Stimulated activated effector memory CD8-positive, alpha-beta T cell treated with anti-CD3 and anti-CD28 coated beads, Interleukin-12 subunit alpha, Interleukin-12 subunit beta, amount 100 ng/mL, for 72 hours (primary cell): ENCODE results near the gene CMKLR1.

Experiments
- ATAC-seq: fragments of 150-1000 bp; cut with Tn5 transposase; 2 replicates; pipeline ENCODE4 v1.10.0; 2021
- DNase-seq, 2 donors: peaks; one replicate each; pipeline ENCODE4 v3.0.0; 2021 to 2022; ENCODE audit warnings: low spot score in 2 of 2
- H3K27ac Mint-ChIP-seq: one replicate; pipeline ENCODE4 v1.8.0; 2022; ENCODE audit warnings: mild to moderate bottlenecking, mixed read lengths
- H3K36me3 Mint-ChIP-seq: one replicate; pipeline ENCODE4 v1.8.0; 2022; ENCODE audit warnings: mild to moderate bottlenecking, mixed read lengths
- H3K4me1 Mint-ChIP-seq: one replicate; pipeline ENCODE4 v1.8.0; 2022; ENCODE audit warnings: mixed read lengths
- H3K4me3 Mint-ChIP-seq: one replicate; pipeline ENCODE4 v1.8.0; 2022; ENCODE audit warnings: mild to moderate bottlenecking, mixed read lengths
- H3K9me3 Mint-ChIP-seq: one replicate; pipeline ENCODE4 v1.8.0; 2022; ENCODE audit warnings: mixed read lengths

Gene CMKLR1

DNA sequence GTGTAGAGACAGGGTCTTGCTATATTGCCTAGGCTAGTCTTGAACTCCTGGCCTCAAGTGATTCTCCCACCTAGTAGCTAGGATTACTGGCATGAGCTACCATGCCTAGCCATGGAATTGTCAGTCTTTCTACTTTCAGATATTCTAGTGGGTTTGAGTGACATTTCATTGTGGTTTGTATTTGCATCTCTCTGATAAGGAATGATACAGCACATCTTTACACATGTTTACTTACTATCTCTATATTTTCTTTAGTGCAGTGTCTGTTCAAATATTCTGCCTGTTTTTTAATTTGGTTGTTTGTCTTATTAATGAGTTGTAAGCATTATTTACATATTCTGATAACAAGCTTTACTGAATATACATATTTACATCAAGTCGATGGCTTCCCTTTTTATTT, 73.6 kb downstream of the CMKLR1 start:
- Mint-ChIP-seq H3K36me3 (no peaks in the 10 kb centered on the region), H3K9me3 (peaks cover 7% of the 10 kb centered on the region), H3K27ac (no peak overlapping the region), H3K4me1 (no peaks in the 10 kb centered on the region), H3K4me3 (no peak overlapping the region)
- DNase-seq, result no peak
- ATAC-seq, result no peak

DNA sequence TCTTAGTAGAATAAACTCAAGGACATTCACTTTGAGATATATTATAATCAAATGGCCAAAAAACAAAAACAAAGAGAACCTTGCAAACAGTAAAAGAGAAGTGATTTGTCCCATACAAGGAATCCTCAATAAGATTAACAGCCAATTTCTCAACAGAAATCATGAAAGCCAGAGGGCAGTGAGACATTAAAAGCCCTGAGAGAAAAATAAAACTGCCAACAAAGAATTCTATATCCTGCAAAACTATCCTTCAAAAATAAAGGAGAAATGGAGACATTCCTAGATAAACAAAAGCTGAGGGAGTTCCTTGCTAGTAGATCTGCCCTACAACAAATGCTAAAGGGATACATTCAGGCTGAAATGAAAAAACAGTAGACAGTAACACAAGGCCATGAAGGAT, 78.1 kb downstream of the CMKLR1 start:
- H3K4me3 Mint-ChIP-seq, result no peak overlapping the region
- H3K4me1 Mint-ChIP-seq, result no peaks in the 10 kb centered on the region
- H3K27ac Mint-ChIP-seq, result no peak overlapping the region
- DNase-seq (no peak), ATAC-seq (no peak)
- H3K36me3 Mint-ChIP-seq, result no peaks in the 10 kb centered on the region
- H3K9me3 Mint-ChIP-seq, result peaks cover 9% of the 10 kb centered on the region

DNA sequence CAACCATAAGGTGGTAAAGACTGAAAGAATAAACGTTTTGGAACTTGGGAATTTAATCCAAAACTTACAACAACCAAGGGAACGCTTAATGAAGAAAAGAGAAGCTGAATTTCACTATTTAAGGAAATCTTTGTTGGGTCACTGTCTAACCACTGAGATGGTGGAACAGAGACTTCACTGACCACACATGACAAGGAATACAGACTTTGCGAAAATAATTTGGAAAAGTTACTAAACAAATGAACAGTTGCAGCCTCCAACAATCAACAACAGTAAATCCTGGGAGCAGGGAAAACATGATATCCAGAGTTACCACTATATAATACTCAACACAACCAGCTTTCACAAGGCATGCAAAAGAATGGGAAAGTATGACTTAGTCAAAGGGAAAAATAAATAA, 79.1 kb downstream of the CMKLR1 start:
- DNase-seq, result no peak
- ATAC-seq, result no peak
- Mint-ChIP-seq H3K9me3 (peaks cover 9% of the 10 kb centered on the region), H3K36me3 (no peaks in the 10 kb centered on the region), H3K4me1 (no peaks in the 10 kb centered on the region), H3K4me3 (no peak overlapping the region), H3K27ac (no peak overlapping the region)

DNA sequence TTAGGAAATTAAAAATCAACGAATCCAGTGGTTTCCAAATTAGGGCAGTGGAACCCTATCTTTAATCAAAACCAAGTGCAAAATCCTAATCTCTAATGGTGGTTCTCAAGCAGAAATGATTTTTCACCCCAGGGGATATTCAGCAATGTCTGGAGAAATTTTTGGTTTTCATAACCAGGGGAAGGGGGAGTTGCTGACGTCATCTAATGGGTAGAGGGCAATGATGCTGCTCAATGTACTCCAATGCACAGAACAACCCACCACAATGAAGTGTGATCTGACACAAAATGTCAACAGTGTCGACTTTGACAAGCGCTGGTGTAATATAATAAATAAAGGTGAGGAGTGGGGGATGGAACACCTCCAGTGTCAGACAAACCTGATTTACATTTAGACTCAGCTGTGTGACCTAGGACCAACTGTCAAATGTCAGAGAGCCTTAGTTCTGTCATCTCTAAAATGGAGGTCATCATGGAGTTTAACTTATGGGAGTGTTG, 81.5 kb downstream of the CMKLR1 start:
- Mint-ChIP-seq H3K4me3 (no peak overlapping the region), H3K4me1 (peaks cover 6% of the 10 kb centered on the region), H3K9me3 (peaks cover 9% of the 10 kb centered on the region), H3K27ac (no peak overlapping the region), H3K36me3 (no peaks in the 10 kb centered on the region)
- ATAC-seq, result no peak
- no peak for DNase-seq

DNA sequence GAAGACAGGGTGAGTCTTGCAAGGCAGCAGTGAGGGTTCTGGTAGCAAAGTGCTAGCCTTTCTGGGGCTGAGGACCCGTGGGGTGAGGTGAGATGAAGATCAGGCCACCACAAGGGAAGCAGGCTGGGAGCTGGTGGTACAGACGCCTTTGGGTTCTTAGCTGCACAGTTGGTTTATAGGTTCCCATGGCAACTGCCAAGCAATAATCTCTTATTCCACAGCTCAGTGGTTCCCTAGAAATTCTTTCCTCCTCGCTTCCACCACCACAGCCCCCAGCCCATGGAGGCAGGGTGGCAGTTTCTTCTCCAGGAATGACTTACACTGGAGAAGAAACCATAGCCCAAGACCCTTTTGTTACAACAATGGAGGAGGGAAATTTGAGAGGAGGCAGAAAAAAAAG, 82.1 kb downstream of the CMKLR1 start:
- Mint-ChIP-seq H3K4me3 (no peak overlapping the region), H3K4me1 (peaks cover 6% of the 10 kb centered on the region), H3K27ac (no peak overlapping the region), H3K36me3 (no peaks in the 10 kb centered on the region), H3K9me3 (peaks cover 9% of the 10 kb centered on the region)
- ATAC-seq (no peak), DNase-seq (no peak)

DNA sequence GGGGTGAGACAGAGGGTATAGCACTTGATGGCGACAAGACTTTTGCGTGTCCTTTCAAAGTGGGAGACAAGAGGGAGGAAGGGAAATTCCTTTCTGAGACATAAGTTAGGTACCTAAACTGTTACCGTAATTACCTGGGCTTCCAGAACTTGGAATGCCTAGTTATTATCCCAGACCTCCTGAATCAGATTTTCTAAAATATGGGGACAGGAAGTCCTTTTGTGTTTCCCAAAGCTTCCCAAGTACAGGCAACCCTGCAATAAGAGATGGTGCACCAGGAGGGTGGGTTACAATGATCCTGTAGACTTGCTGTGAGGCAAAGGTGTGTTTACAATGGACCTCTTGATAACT, 83.9 kb downstream of the CMKLR1 start:
- Mint-ChIP-seq H3K36me3 (no peaks in the 10 kb centered on the region), H3K4me3 (no peak overlapping the region), H3K9me3 (no peaks in the 10 kb centered on the region), H3K27ac (no peak overlapping the region), H3K4me1 (peaks cover 6% of the 10 kb centered on the region)
- ATAC-seq, result no peak
- DNase-seq, result no peak

DNA sequence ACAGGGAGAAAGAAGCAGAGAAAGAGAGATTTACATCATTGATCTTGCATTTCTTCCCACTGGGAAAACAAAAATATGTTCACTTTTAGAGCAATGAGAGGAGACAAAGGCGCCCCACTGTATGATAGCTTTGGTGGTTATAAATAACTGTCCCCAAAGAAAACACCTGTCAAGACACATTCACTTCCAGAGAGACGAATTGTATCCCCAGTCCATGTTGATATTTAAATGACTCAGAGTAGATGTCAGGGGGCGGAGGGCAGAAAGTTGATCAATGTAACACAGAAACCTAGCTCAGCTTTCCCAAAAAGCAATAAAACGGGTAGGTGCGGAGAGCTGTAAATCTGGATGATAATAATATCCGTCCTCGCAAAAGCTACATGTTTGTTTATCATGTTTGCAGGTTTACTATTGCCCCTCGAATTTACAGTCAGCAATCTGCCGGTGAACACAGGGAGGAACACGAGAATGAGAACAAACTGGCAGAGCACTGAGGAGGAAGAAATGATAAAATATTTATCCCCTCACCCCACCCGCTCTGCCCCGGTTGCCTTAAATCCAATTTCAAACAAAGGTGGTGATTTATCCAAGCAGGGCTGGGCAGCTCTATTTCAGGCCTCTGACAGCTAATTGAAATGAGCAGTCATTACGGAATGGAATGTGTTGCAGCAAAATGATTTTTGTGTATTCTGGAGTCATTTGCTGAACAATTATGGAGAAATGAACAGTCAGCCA, 84.4 kb downstream of the CMKLR1 start:
- H3K36me3 Mint-ChIP-seq, result no peaks in the 10 kb centered on the region
- DNase-seq, result no peak
- no peaks in the 10 kb centered on the region for H3K9me3 Mint-ChIP-seq
- H3K27ac Mint-ChIP-seq, result no peak overlapping the region
- peaks cover 6% of the 10 kb centered on the region for H3K4me1 Mint-ChIP-seq
- ATAC-seq, result no peak
- H3K4me3 Mint-ChIP-seq, result no peak overlapping the region

DNA sequence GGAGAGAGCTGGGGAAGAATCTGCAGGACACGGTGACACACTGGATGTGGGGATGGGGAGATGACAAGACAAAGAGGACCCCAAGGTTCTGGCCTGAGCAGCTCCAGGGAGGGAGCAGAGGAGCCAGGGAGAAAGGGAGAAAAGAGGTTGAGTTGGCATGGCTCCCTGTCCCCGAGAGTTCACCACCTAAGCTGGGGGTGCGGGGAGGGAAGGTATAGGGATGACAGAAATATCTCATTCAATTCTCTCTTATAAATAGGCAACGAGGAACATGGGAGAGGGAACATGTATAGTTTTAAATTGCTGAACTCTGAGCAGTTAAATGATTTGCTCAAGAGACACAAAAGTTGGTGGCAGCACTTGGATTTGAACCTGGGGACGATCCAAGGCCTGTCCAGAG, 85.1 kb downstream of the CMKLR1 start:
- no peak overlapping the region for H3K27ac Mint-ChIP-seq
- no peaks in the 10 kb centered on the region for H3K36me3 Mint-ChIP-seq
- H3K4me3 Mint-ChIP-seq, result no peak overlapping the region
- peaks cover 6% of the 10 kb centered on the region for H3K4me1 Mint-ChIP-seq
- H3K9me3 Mint-ChIP-seq, result no peaks in the 10 kb centered on the region
- DNase-seq, result no peak
- ATAC-seq, result no peak

DNA sequence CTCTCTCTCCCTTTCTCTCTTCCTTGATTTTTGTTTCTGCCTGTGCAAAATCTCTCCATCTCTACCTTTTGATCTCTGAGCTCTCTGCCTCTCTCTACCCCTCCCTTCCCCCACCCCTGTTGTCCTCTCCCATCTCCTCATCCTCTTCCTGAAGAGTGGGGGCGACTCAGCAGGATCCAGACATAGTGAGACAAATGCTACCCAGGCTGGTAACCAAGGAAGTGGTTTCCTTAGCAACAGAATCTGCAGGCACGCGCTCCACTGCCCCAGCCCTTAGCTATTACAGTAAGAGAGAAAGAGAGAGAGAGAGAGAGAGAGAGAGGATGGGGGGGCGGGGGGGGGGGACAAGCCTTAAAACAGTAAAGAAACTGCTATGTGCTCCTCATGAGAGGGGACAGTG, 85.6 kb downstream of the CMKLR1 start:
- H3K36me3 Mint-ChIP-seq, result no peaks in the 10 kb centered on the region
- H3K4me3 Mint-ChIP-seq, result no peak overlapping the region
- H3K9me3 Mint-ChIP-seq, result no peaks in the 10 kb centered on the region
- H3K27ac Mint-ChIP-seq, result no peak overlapping the region
- DNase-seq (no peak), ATAC-seq (no peak)
- peaks cover 6% of the 10 kb centered on the region for H3K4me1 Mint-ChIP-seq

DNA sequence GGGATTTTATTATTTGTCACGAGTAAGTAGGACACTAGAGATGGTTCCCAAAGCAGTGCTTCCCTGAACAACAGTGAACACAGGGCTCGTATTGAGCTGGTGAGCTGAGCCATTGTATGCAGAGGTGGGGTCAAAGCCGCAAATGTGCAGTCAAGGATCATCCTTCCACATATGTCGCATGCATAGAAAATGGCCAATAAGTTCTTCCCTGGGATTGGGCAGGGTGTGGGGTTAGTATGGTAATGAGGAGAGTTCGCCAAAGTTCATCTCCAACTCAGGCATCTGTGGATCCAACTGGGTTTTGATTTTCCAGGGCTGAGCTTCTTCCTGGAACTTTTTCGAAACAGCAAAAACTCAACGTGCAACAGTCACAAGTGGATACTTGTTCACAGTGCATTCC, 86.6 kb downstream of the CMKLR1 start:
- ATAC-seq, result no peak
- Mint-ChIP-seq H3K9me3 (no peaks in the 10 kb centered on the region), H3K36me3 (no peaks in the 10 kb centered on the region), H3K27ac (no peak overlapping the region), H3K4me1 (peaks cover 6% of the 10 kb centered on the region), H3K4me3 (no peak overlapping the region)
- DNase-seq, result no peak

DNA sequence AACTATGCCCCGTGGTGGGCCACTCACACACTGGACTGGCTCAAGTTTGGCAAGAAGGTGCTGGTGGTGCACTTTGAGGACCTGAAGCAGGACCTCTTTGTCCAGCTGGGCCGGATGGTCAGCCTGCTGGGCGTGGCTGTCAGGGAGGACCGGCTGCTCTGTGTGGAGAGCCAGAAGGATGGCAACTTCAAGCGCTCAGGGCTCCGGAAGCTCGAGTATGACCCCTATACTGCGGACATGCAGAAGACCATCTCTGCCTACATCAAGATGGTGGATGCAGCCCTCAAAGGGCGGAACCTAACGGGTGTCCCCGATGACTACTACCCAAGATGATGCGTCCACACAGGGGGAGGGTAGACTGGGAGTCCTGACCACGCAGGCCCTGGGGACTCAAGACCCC, 91.1 kb downstream of the CMKLR1 start:
- DNase-seq, result no peak
- Mint-ChIP-seq H3K4me3 (no peak overlapping the region), H3K27ac (no peak overlapping the region), H3K36me3 (no peaks in the 10 kb centered on the region), H3K4me1 (no peaks in the 10 kb centered on the region), H3K9me3 (no peaks in the 10 kb centered on the region)
- ATAC-seq, result no peak

DNA sequence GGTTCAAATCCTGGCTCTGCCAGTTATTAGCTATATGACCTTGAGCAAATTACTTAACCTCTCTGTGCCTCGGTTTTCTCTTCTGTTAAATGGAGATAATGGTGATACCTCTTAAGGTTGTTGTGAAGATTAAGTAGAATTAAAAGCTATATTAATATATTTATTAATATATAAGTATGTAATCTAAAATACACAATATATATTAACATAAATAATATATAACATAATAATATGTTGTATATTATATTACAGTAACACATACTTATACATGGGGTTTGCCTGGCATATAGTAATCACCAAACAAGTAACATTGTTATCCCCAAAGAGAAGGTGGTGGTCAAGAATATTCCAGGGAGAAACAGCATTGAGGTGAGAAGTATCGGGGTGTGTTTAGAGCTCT, 92.0 kb downstream of the CMKLR1 start:
- Mint-ChIP-seq H3K4me1 (no peaks in the 10 kb centered on the region), H3K36me3 (no peaks in the 10 kb centered on the region), H3K4me3 (no peak overlapping the region), H3K9me3 (no peaks in the 10 kb centered on the region), H3K27ac (no peak overlapping the region)
- DNase-seq (no peak), ATAC-seq (no peak)

DNA sequence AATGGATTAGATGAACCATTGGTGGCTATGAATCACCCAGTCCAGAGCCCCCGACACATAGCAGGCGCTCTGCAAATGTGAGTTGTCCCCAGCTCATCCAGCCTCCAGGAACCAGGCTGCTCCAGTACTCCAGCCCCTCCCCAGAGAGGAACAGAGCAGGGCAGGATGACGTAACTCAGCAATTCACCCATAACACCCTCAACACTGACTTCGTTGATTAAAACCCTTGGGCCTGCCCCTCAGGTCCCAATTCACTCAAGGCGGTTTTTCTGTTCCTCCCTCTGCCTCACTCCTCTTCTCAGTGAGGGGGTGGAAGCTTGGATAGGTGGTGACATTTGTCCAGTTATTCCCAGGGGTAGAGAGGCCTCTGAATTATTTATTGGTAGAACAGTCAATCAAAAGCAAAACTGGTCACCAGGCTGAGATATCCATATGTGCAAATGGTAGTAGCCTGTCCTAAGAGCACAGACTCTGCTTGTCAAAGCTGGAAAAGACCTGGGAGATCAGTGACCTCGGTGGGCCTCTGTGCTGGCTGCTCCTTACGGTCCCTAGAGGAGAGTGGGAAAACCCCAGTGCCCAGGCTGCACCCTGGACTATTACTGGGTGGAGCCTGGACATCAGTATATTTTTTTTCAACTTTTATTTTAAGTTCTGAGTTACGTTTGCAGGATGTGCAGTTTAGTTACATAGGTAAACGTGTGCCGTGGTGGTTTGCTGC, 97.0 kb downstream of the CMKLR1 start:
- H3K9me3 Mint-ChIP-seq, result no peaks in the 10 kb centered on the region
- no peak overlapping the region for H3K27ac Mint-ChIP-seq
- ATAC-seq (no peak), DNase-seq (no peak)
- H3K4me3 Mint-ChIP-seq, result no peak overlapping the region
- no peaks in the 10 kb centered on the region for H3K36me3 Mint-ChIP-seq
- peaks cover 5% of the 10 kb centered on the region for H3K4me1 Mint-ChIP-seq

DNA sequence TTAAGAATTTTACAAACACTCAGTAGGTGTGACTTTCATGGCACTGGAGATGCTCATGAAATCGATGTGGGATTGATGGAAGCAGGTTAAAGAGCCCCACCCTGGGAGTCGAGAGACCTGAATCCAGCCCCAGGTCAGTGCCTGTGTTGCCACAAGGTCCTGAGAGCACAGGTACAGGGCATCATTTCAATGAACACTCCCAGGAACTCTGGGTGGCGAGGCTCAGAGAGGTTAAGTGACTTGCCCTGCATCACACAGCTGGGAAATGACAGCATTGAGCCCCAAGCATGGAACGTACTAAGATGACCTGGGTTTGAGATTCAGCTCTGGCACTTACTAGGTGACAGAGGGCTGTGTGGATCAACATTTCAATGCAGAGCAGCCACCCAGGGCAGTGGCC, 98.2 kb downstream of the CMKLR1 start:
- Mint-ChIP-seq H3K36me3 (no peaks in the 10 kb centered on the region), H3K4me3 (no peak overlapping the region), H3K27ac (no peak overlapping the region), H3K4me1 (peaks cover 5% of the 10 kb centered on the region), H3K9me3 (no peaks in the 10 kb centered on the region)
- ATAC-seq, result no peak
- no peak for DNase-seq

DNA sequence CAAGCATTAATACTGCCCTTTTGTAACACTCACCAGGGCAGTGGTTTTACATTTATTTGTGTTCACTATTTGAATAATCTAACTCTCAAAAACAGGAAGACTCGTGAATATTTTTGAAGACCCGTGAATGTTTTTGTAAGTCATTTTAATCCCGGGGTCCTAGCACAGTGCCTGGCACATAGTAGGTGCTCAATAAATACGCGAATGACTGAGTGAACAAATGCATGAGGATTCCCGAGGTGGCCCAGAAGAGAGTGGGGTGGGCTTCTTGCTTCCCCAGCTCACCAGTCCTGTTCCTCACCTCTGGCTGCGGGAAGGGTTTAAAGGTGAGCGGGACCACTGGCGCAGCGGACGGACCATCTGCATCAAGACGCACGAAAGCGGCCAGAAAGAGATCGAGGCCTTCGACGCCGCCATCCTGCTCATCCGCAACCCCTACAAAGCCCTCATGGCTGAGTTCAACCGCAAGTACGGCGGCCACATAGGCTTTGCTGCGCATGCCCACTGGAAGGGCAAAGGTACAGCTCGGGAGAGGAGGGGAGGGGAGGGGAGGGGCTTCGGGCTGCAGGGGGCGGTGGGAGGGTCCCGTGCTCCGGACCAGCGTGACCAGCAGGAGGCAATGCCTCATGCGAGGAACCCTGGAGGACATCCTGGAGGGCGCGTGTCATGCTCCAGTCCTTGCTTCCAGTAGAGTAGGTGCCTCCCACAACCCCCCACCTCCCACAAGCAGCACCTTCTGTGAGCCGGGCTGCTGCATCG, 98.9 kb downstream of the CMKLR1 start:
- H3K9me3 Mint-ChIP-seq, result no peaks in the 10 kb centered on the region
- H3K4me3 Mint-ChIP-seq, result no peak overlapping the region
- H3K36me3 Mint-ChIP-seq, result no peaks in the 10 kb centered on the region
- ATAC-seq (no peak), DNase-seq (no peak)
- H3K4me1 Mint-ChIP-seq, result peaks cover 5% of the 10 kb centered on the region
- no peak overlapping the region for H3K27ac Mint-ChIP-seq

DNA sequence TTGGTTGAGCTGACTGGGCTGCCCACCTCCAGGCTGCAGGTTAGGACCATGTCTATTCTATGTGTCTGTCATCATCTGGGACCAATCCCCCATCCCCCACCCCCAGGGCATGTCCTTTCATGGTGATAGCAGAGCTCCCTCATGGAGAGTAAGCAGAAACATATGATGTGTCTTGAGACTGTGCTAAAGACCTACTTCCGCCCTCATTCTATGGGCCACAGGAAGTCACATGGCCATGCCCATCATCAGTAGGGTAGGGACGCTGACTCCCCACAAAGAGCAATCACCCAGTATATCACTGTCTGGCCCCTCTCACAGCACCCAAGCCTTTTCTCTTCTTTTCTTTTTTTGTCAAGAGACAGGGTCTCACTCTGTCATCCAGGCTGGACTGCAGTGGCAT, 99.7 kb downstream of the CMKLR1 start:
- DNase-seq (no peak), ATAC-seq (no peak)
- no peak overlapping the region for H3K27ac Mint-ChIP-seq
- peaks cover 5% of the 10 kb centered on the region for H3K4me1 Mint-ChIP-seq
- H3K4me3 Mint-ChIP-seq, result no peak overlapping the region
- H3K36me3 Mint-ChIP-seq, result no peaks in the 10 kb centered on the region
- H3K9me3 Mint-ChIP-seq, result no peaks in the 10 kb centered on the region
